NCI-H460 (cell line): ENCODE measurements around the gene TGM5. TPM values are rescaled to one million over a fixed set of nuclear protein-coding genes. Genes with fewer than 3 reads are reported as not detected.
"Not testable (repeated sequence)": the region's sequence is repeated elsewhere in the genome, so short reads cannot be mapped to it uniquely, and the experiment has no call there.

Source experiments
- DNase-seq: peaks from one replicate; pipeline ENCODE4 v3.0.0-alpha.2; 2016; ENCODE audit warnings: low read depth; ENCODE audit errors: extremely low read depth
- small RNA-seq, 2 experiments: library from RNA; depleted of rRNA; stranded (forward); fragments of <200 nt; gene quantifications; one replicate each; pipeline ENCODE3, GENCODE V24; 2014
- total RNA-seq: library from RNA; depleted of rRNA; stranded (reverse); fragments of >200 nt; shearing (Covaris generic); gene quantifications from 2 replicates; pipeline ENCODE4 v1.2.3, GENCODE V29; 2014; rRNA removed

The TGM5 gene
- total RNA-seq, 1 experiment from 2014 or later: not detected

GRCh38 chr15:43198992-43199391 is 67.7 kb downstream of the TGM5 start:
- no peak for DNase-seq

GRCh38 chr15:43198556-43198955 is 68.2 kb downstream of the TGM5 start:
- not testable (repeated sequence) for DNase-seq

- not testable (repeated sequence) for DNase-seq
These were observed 69.0 kb downstream of the TGM5 start for GRCh38 chr15:43197773-43198172.

GRCh38 chr15:43196760-43197548 is 69.8 kb downstream of the TGM5 start:
- DNase-seq: no peak

GRCh38 chr15:43194795-43195194 is 71.9 kb downstream of the TGM5 start:
- no peak for DNase-seq

DNA sequence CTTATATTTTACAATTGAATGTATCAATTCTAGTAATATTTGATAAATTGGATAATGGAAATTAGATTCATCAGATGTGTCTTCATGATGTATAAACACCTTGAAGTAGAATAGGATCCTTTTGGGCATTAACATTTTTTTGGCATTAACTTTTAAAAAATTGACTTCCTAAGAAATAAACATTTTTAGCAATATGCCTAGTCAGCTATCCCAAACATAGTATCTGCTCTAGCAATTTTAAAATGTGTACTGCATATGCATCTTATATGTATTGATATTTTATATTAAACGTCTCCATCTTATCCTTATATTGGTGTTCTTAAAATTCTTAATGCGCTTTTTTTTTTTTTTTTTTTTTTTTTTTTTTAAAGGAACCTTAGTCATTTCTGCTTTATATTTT is 73.0 kb downstream of the TGM5 start:
- no peak for DNase-seq

GRCh38 chr15:43190178-43190577 is 76.5 kb downstream of the TGM5 start:
- no peak for DNase-seq

GRCh38 chr15:43189296-43189695 is 77.4 kb downstream of the TGM5 start:
- no peak for DNase-seq

- peak; percentile 30 for DNase-seq
These were observed 79.1 kb downstream of the TGM5 start for GRCh38 chr15:43187544-43188155.

DNA sequence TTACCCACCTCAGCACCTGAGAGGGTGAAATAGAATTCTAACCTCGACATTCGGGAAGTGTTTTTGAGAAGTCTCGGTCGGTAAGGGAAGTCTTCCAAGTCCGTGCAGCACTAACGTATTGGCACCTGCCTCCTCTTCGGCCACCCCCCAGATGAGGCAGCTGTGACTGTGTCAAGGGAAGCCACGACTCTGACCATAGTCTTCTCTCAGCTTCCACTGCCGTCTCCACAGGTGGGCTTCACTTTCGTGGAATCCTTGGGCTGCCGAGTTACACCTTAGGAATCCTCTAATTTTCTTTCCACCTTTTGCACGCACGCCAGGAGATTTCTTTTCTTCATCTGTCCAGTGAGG is 80.8 kb downstream of the TGM5 start:
- DNase-seq: no peak

DNA sequence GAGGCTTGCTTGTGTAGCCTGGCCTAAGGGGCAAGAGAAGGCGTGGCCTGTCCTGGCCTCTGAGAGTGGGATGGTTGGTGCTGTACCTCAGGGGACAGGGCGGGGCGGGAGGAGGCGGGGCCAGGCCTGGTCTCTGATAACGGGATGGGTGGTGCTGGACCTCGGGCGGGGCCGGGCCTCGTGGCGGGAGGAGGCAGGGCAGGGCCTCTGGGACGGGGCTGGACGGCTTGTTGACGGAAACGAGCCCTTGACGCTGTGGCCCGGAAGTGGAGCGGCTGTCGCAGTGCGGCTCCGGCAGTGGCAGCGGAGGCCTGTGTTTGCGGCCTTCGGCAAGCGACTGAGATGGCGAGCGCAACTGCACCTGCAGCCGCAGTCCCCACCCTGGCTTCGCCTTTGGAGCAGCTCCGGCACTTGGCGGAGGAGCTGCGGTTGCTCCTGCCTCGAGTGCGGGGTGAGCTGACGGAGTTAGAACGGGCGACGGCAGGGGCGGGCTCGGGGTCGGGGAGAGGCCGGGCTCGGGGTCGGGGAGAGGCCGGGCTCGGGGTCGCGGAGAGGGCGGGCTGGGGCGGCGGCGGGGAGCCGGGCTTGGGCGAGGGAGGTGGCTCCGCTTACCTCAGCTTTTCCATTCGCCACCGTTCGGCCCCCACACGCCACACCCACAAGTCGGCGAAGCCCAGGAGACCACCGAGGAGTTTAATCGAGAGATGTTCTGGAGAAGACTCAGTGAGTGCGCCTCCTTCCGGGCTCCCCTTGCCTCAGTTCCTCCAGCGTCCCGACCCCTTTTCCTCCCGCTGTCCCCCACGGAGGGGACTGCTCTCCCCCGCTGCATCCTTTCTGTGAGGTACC is 81.3 kb downstream of the TGM5 start, which contains the start of gene CCNDBP1:
Gene CCNDBP1 (plus strand): TSS at position 247 of the 846 bp plus-strand sequence. CDS start 96 bp downstream, at position 343.
- DNase-seq: peak; percentile 90

GRCh38 chr15:43184407-43185124 is 82.2 kb downstream of the TGM5 start:
- DNase-seq: no peak

GRCh38 chr15:43183270-43183669 is 83.5 kb downstream of the TGM5 start:
- no peak for DNase-seq

Small RNA genes within 50 kb of the gene (small RNA-seq; reads per million reads assigned to genes)
- gene RF00019: 0 reads per million in 2 experiments

Other genes with a start within 250 kb of the TGM5 start
- gene UBR1, start 160.9 kb downstream of the TGM5 start, total RNA-seq: 21.5 and 26.2 TPM in 2 replicates
- 20.1 and 23.2 TPM in 2 replicates for gene TMEM62, start 133.3 kb downstream of the TGM5 start, total RNA-seq
- 50.6 and 53.4 TPM in 2 replicates for gene CCNDBP1, start 81.5 kb downstream of the TGM5 start, total RNA-seq
- not detected in 2 replicates for gene EPB42, start 45.9 kb downstream of the TGM5 start, total RNA-seq
- gene TGM7, start 35.3 kb upstream of the TGM5 start, total RNA-seq: not detected in 2 replicates
- 10.0 and 11.8 TPM in 2 replicates for gene LCMT2, start 63.6 kb upstream of the TGM5 start, total RNA-seq
- gene ZSCAN29, start 104.1 kb upstream of the TGM5 start, total RNA-seq: 38.6 and 44.2 TPM in 2 replicates
- 13.5 and 13.7 TPM in 2 replicates for gene TUBGCP4, start 104.2 kb upstream of the TGM5 start, total RNA-seq
- 22.1 and 23.3 TPM in 2 replicates for gene TP53BP1, start 226.2 kb upstream of the TGM5 start, total RNA-seq